H1 (cell line): ENCODE results near the gene SGK2. TPM values are rescaled to one million over a fixed set of nuclear protein-coding genes. Genes with fewer than 3 reads are reported as not detected.

Experiments used
- CTCF ChIA-PET: fragments of 300-600 bp; sonication (Branson Sonifier 250); formaldehyde crosslinking; loops from one replicate; lab custom pipeline; 2021; ENCODE audit not compliant: partially characterized antibody; lab: Charles Lee
- POLR2A ChIA-PET: fragments of 300-600 bp; sonication (Branson Sonifier 250); formaldehyde crosslinking; loops from one replicate; lab custom pipeline; 2021; ENCODE audit warnings: inconsistent platforms; ENCODE audit not compliant: partially characterized antibody; lab: Charles Lee
- DNase-seq, 2 experiments: peaks; one replicate each; pipeline versions ENCODE4 v3.0.0 to v3.0.0-alpha.2; 2010 to 2022; ENCODE audit warnings: low spot score in 2 of 2, low read depth in 1 of 2, mixed read lengths in 1 of 2
- FAIRE-seq: peaks from 2 replicates; lab custom pipeline; 2011; peaks lifted over from hg19 to GRCh38; lab: Jason Lieb, UNC
- H2AFZ ChIP-seq: 2 replicates; pipeline ENCODE4 v1.8.1; 2012; ENCODE audit warnings: low read length, inconsistent platforms
- H2AK5ac ChIP-seq: 2 replicates; pipeline ENCODE4 v1.6.1; 2013; ENCODE audit warnings: low read depth, low read length
- H2BK120ac ChIP-seq: replicated peaks from 2 replicates; pipeline ENCODE3; 2013; ENCODE audit warnings: low read depth, low read length, inconsistent platforms
- H2BK12ac ChIP-seq: 2 replicates; pipeline ENCODE4 v1.6.1; 2013; ENCODE audit warnings: low read depth, low read length
- H2BK15ac ChIP-seq: 2 replicates; pipeline ENCODE4 v1.6.1; 2013; ENCODE audit warnings: low read length
- H2BK20ac ChIP-seq: 2 replicates; pipeline ENCODE4 v1.6.1; 2013; ENCODE audit warnings: low read length
- H2BK5ac ChIP-seq: 2 replicates; pipeline ENCODE4 v1.6.1; 2013; ENCODE audit warnings: low read depth, low read length
- H3K14ac ChIP-seq: 2 replicates; pipeline ENCODE4 v1.6.1; 2013; ENCODE audit warnings: inconsistent platforms; ENCODE audit not compliant: insufficient read length
- H3K18ac ChIP-seq: 2 replicates; pipeline ENCODE4 v1.6.1; 2013; ENCODE audit warnings: low read length; ENCODE audit errors: extremely low read depth
- H3K23ac ChIP-seq: 2 replicates; pipeline ENCODE4 v1.6.1; 2013; ENCODE audit warnings: inconsistent platforms; ENCODE audit not compliant: insufficient read length
- H3K23me2 ChIP-seq: 2 replicates; pipeline ENCODE4 v1.6.1; 2013; ENCODE audit warnings: low read depth, low read length
- H3K27ac ChIP-seq: 2 replicates; pipeline ENCODE4 v1.6.1; 2011; ENCODE audit warnings: low read depth, low read length, inconsistent platforms
- H3K27me3 ChIP-seq, 4 experiments: replicated peaks in 1 of 4; 1 replicate in 1 of 4; 2 replicates in 3 of 4; pipeline versions ENCODE4 v1.6.1 to v1.8.1; 2011 to 2013; ENCODE audit warnings: low read length in 3 of 4, mild to moderate bottlenecking in 3 of 4, inconsistent platforms in 2 of 4, mixed read lengths in 2 of 4, moderate library complexity in 1 of 4; ENCODE audit not compliant: control insufficient read depth in 3 of 4, insufficient read depth in 3 of 4; ENCODE audit errors: extremely low read depth in 1 of 4
- H3K36me3 ChIP-seq, 4 experiments: 2 replicates each; pipeline versions ENCODE4 v1.6.1 to v1.8.1; 2011 to 2013; ENCODE audit warnings: mild to moderate bottlenecking in 4 of 4, low read length in 3 of 4, moderate library complexity in 2 of 4, control low read depth in 1 of 4, inconsistent platforms in 1 of 4; ENCODE audit not compliant: insufficient read depth in 4 of 4, control insufficient read depth in 2 of 4
- H3K4ac ChIP-seq: replicated peaks from 2 replicates; pipeline ENCODE3; 2013; ENCODE audit warnings: low read length, low read depth, mixed read lengths, inconsistent platforms; ENCODE audit not compliant: insufficient read length
- H3K4me1 ChIP-seq, 4 experiments: replicated peaks in 1 of 4; 1 replicate in 1 of 4; 2 replicates in 3 of 4; pipeline versions ENCODE4 v1.6.1 to v1.8.1; 2011 to 2013; ENCODE audit warnings: low read length in 3 of 4, inconsistent platforms in 2 of 4, mixed read lengths in 1 of 4; ENCODE audit not compliant: insufficient read depth in 4 of 4, control insufficient read depth in 3 of 4
- H3K4me2 ChIP-seq, 2 experiments: 2 replicates each; pipeline versions ENCODE4 v1.6.1 to v1.8.1; 2011 to 2013; ENCODE audit warnings: low read depth in 2 of 2, low read length in 2 of 2, control low read depth in 1 of 2, inconsistent platforms in 1 of 2, mild to moderate bottlenecking in 1 of 2; ENCODE audit not compliant: insufficient read depth in 1 of 2
- H3K4me3 ChIP-seq, 4 experiments: fragments of 200-600, 300-600 bp in 1 of 4; sonication (generic), shearing (Covaris generic), sonication (Bioruptor Twin) in 1 of 4; 2 replicates each; pipeline versions ENCODE4 v1.5.1 to v1.8.1; 2011 to 2016; ENCODE audit warnings: low read length in 4 of 4, low read depth in 3 of 4, control low read depth in 2 of 4, inconsistent platforms in 2 of 4, mild to moderate bottlenecking in 2 of 4, mixed read lengths in 1 of 4, moderate library complexity in 1 of 4; ENCODE audit not compliant: insufficient read depth in 2 of 4; ENCODE audit errors: extremely low read depth in 1 of 4
- H3K56ac ChIP-seq: replicated peaks from 2 replicates; pipeline ENCODE3; 2013; ENCODE audit warnings: low read depth, mild to moderate bottlenecking, mixed read lengths, low read length, inconsistent platforms; ENCODE audit not compliant: insufficient read length
- H3K79me1 ChIP-seq: 2 replicates; pipeline ENCODE4 v1.6.1; 2013; ENCODE audit warnings: low read depth, low read length, control low read depth
- H3K79me2 ChIP-seq, 2 experiments: 2 replicates each; pipeline versions ENCODE4 v1.6.1 to v1.8.1; 2012 to 2013; ENCODE audit warnings: low read length in 2 of 2, mild to moderate bottlenecking in 2 of 2, inconsistent platforms in 1 of 2; ENCODE audit not compliant: insufficient read depth in 2 of 2, control insufficient read depth in 1 of 2
- H3K9ac ChIP-seq, 4 experiments: replicated peaks in 1 of 4; 1 replicate in 1 of 4; 2 replicates in 3 of 4; pipeline versions ENCODE4 v1.6.1 to v1.8.1; 2011 to 2013; ENCODE audit warnings: low read depth in 3 of 4, low read length in 3 of 4, control low read depth in 2 of 4, mild to moderate bottlenecking in 2 of 4, moderate library complexity in 2 of 4, inconsistent platforms in 1 of 4; ENCODE audit errors: extremely low read depth in 1 of 4
- H3K9me3 ChIP-seq, 2 experiments: 2 replicates each; pipeline versions ENCODE4 v1.6.1 to v1.8.1; 2012 to 2013; ENCODE audit warnings: mild to moderate bottlenecking in 2 of 2, moderate library complexity in 2 of 2, control low read depth in 1 of 2, inconsistent platforms in 1 of 2, low read depth in 1 of 2, low read length in 1 of 2, mixed read lengths in 1 of 2; ENCODE audit not compliant: insufficient read depth in 2 of 2
- H4K20me1 ChIP-seq, 2 experiments: replicated peaks in 1 of 2; 2 replicates each; pipeline versions ENCODE3 to v1.8.1; 2011 to 2013; ENCODE audit warnings: inconsistent platforms in 2 of 2, low read length in 2 of 2, mild to moderate bottlenecking in 1 of 2; ENCODE audit not compliant: insufficient read depth in 2 of 2, control insufficient read depth in 1 of 2
- H4K5ac ChIP-seq: 2 replicates; pipeline ENCODE4 v1.6.1; 2013; ENCODE audit warnings: low read length, low read depth, mixed read lengths, inconsistent platforms; ENCODE audit not compliant: insufficient read length
- H4K8ac ChIP-seq: 2 replicates; pipeline ENCODE4 v1.8.0; 2013; ENCODE audit warnings: mild to moderate bottlenecking, moderate library complexity, low read length, inconsistent platforms; ENCODE audit not compliant: insufficient read depth; ENCODE audit errors: extremely low read depth
- H4K91ac ChIP-seq: replicated peaks from 2 replicates; pipeline ENCODE3; 2013; ENCODE audit warnings: low read length, mixed read lengths, inconsistent platforms; ENCODE audit not compliant: insufficient read length
- BCL11A ChIP-seq, 2 experiments: IDR thresholded peaks; one replicate each; pipeline ENCODE4 v1.6.1; 2011; ENCODE audit warnings: low read depth in 2 of 2, low read length in 2 of 2, mild to moderate bottlenecking in 2 of 2
- CREB1 ChIP-seq: IDR thresholded peaks from 2 replicates; pipeline ENCODE4 v1.6.1; 2012; ENCODE audit warnings: inconsistent platforms
- EGR1 ChIP-seq: IDR thresholded peaks from 2 replicates; pipeline ENCODE4 v1.6.1; 2011; ENCODE audit warnings: low read depth, low read length, borderline replicate concordance
- FOSL1 ChIP-seq: IDR thresholded peaks from 2 replicates; pipeline ENCODE4 v1.6.1; 2011; ENCODE audit warnings: mild to moderate bottlenecking, low read depth, low read length, moderate library complexity; ENCODE audit not compliant: insufficient read depth
- GABPA ChIP-seq: IDR thresholded peaks from 2 replicates; pipeline ENCODE4 v1.6.1; 2011; ENCODE audit warnings: mild to moderate bottlenecking, low read length, moderate library complexity, borderline replicate concordance; ENCODE audit not compliant: insufficient read depth
- JUND ChIP-seq: IDR thresholded peaks from 2 replicates; pipeline ENCODE4 v1.6.1; 2011; ENCODE audit warnings: mild to moderate bottlenecking, improper control_type of control experiment, low read length
- KDM1A ChIP-seq: fragments of 200-600, 300-600 bp; sonication (generic); IDR thresholded peaks from 2 replicates; pipeline ENCODE4 v1.7.1; 2016; ENCODE audit warnings: mild to moderate bottlenecking, low read length, borderline replicate concordance
- NANOG ChIP-seq: IDR thresholded peaks from 2 replicates; pipeline ENCODE4 v1.6.1; 2011; ENCODE audit warnings: low read length, low read depth, mild to moderate bottlenecking, inconsistent platforms; ENCODE audit not compliant: insufficient read depth, poor library complexity, severe bottlenecking
- NRF1 ChIP-seq: IDR thresholded peaks from 2 replicates; pipeline ENCODE4 v1.6.1; 2011; ENCODE audit warnings: mild to moderate bottlenecking, low read depth, low read length, improper control_type of control experiment
- PHF8 ChIP-seq: fragments of 200-600 bp; sonication (generic); conservative IDR thresholded peaks from 2 replicates; pipeline ENCODE4 v1.7.1; 2012; ENCODE audit warnings: low read depth, mild to moderate bottlenecking, inconsistent platforms, low read length, moderate library complexity
- POLR2A ChIP-seq, 2 experiments: IDR thresholded peaks; 1 replicate in 1 of 2; 2 replicates in 1 of 2; pipeline ENCODE4 v1.6.1; 2011; ENCODE audit warnings: low read depth in 2 of 2, low read length in 2 of 2, mild to moderate bottlenecking in 2 of 2; ENCODE audit errors: control extremely low read depth in 1 of 2
- POLR2AphosphoS5 ChIP-seq: IDR thresholded peaks from 2 replicates; pipeline ENCODE4 v1.6.1; 2011; ENCODE audit warnings: low read depth, low read length
- SP2 ChIP-seq: IDR thresholded peaks from 2 replicates; pipeline ENCODE4 v1.6.1; 2012; ENCODE audit warnings: mild to moderate bottlenecking, low read length, inconsistent platforms
- SUZ12 ChIP-seq: fragments of 200-600 bp; sonication (generic); IDR thresholded peaks from 2 replicates; pipeline ENCODE4 v1.6.1; 2012; ENCODE audit warnings: mild to moderate bottlenecking, inconsistent platforms, low read length, moderate library complexity, mixed read lengths
- TBP ChIP-seq: IDR thresholded peaks from 2 replicates; pipeline ENCODE4 v1.6.1; 2011; ENCODE audit warnings: low read depth, low read length, improper control_type of control experiment
- WGBS, 2 experiments: shearing (Covaris generic) in 1 of 2; methylation state at CpG; one replicate each; pipeline versions ENCODE4 v1.1.6 to v1.1.7; 2013 to 2015; ENCODE audit warnings: low lambda C conversion rate in 2 of 2, mixed read lengths in 2 of 2, inconsistent platforms in 1 of 2, low coverage in 1 of 2, missing lambda C conversion rate in 1 of 2; ENCODE audit not compliant: insufficient replicate concordance in 2 of 2, insufficient coverage in 1 of 2, insufficient read length in 1 of 2; ENCODE audit errors: extremely low coverage in 1 of 2, missing lambda C conversion rate in 1 of 2; 5-methylcytosine and 5-hydroxymethylcytosine counted together
- polyA plus RNA-seq, 7 experiments: library from polyadenylated mRNA; depleted of rRNA in 3 of 7; stranded (reverse) in 5 of 7; unstranded in 2 of 7; fragments of >200 nt in 5 of 7; fragments of 200-250 nt in 2 of 7; gene quantifications; 1 replicate in 5 of 7; 2 replicates in 1 of 7; 4 replicates in 1 of 7; pipeline versions ENCODE4 v1.2.1 to v1.2.3, GENCODE V29; 2011 to 2013; ENCODE audit warnings: missing spikeins in 2 of 7, mixed read lengths in 2 of 7
- total RNA-seq: library from RNA; stranded (reverse); fragmentation: NEBNext Ultra II Directional; extraction: Animal tissue kit (Norgen Biotek cat#: 25700); gene quantifications from 2 replicates; pipeline ENCODE4 v1.2.1, GENCODE V29; 2021

The SGK2 gene
- total and polyA plus RNA-seq, 2 of the 8 experiments (the other 6 are each of a cell fraction or from before 2014, with no cell fraction given): 0.21 TPM; not detected in 1

DNA sequence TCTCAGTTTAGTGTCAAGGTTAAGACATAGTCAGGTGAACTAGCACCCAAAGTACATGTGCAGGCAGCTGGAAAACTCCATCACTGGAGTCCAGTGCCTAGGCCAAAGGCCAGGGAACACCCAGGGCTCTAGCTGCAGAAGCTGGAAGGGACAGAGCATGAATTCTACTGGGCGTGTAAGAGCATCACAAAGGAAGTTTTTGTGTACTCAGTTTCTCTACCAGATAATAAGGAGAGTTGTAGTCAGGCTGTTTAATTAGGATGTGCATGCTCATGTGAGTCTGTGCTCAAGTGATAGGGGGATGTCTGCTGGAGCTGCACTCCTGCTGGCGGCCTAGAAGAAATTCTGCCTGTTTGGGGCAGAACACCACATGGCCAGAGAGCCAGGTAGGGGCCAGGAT is 43.2 kb upstream of the SGK2 start:
- Histone ChIP-seq H3K9ac (no peak overlapping the region), H3K36me3 (peaks cover 0 to 5% (median 1%) of the 10 kb centered on the region in 4 experiments; a peak in 3 of 8 replicates), H4K20me1 (no peaks in the 10 kb centered on the region), H3K4ac (no peak overlapping the region), H2BK5ac (no peak overlapping the region), H3K23ac (no peak overlapping the region), H4K91ac (no peak overlapping the region), H4K8ac (no peak overlapping the region), H3K4me3 (peak overlapping the region; percentile 14 to 71 (median 56); a peak in 3 of 8 replicates), H2AFZ (no peak overlapping the region), H2BK12ac (no peak overlapping the region), H3K4me2 (peak overlapping the region; percentile 64 to 77; a peak in 3 of 4 replicates), H3K4me1 (no peaks in the 10 kb centered on the region; a peak in 1 of 7 replicates), H3K23me2 (0 out of 2 replicates have a peak, but pooled peaks cover 5% of the 10 kb centered on the region), H4K5ac (no peak overlapping the region), H3K9me3 (no peaks in the 10 kb centered on the region), H3K18ac (no peak overlapping the region), H3K79me1 (no peaks in the 10 kb centered on the region), H3K56ac (no peak overlapping the region), H3K27me3 (no peaks in the 10 kb centered on the region), H2BK120ac (no peak overlapping the region), H3K14ac (no peak overlapping the region), H2BK15ac (no peak overlapping the region), H2BK20ac (no peak overlapping the region), H3K79me2 (peaks cover 0 to 14% of the 10 kb centered on the region in 2 experiments; a peak in 1 of 4 replicates), H3K27ac (no peak overlapping the region), H2AK5ac (no peak overlapping the region)
- POLR2A ChIA-PET: interaction anchor here (0.6 to 3.9 kb wide), 5 partner anchors 14 to 108 kb away, joined by 3 to 29 read pairs (median 4); partner anchors contain the start of gene SRSF6
- FAIRE-seq (no peak), DNase-seq (no peak)
- 78% methylated on average over 2 of the region's 2 CpGs; no CpG with 5 or more reads in 1 of the 2 experiments for WGBS, 2 experiments
- CTCF ChIA-PET: interaction anchor here (1.7 kb wide), 1 partner anchor 22 kb away, joined by 4 read pairs; no protein-coding TSS in a partner anchor
- no peak for TF ChIP-seq BCL11A (IDR thresholded peaks at IDR 0.05; ENCODE audit: low read depth in 2 of 2, low read length in 2 of 2)
- no peak for TF ChIP-seq PHF8
- TF ChIP-seq NRF1: no peak
- TF ChIP-seq NANOG: no peak
- TF ChIP-seq SUZ12: no peak
- TF ChIP-seq JUND: no peak
- no peak for TF ChIP-seq POLR2AphosphoS5
- no peak for TF ChIP-seq KDM1A
- no peak for TF ChIP-seq FOSL1
- TF ChIP-seq SP2: no peak
- TF ChIP-seq EGR1: no peak
- TF ChIP-seq GABPA: no peak
- TF ChIP-seq CREB1: no peak
- no peak for TF ChIP-seq TBP
- no peak for TF ChIP-seq POLR2A (IDR thresholded peaks at IDR 0.05; ENCODE audit: control extremely low read depth in 1 of 2, low read depth in 2 of 2, low read length in 2 of 2)
